ENCODE measurements around the gene CDC42BPG. TPM values are rescaled to one million over a fixed set of nuclear protein-coding genes. Genes with fewer than 3 reads are reported as not detected.

CDC42BPG gene
- total RNA-seq, 3 donors from 2014 or later = 0.13 to 0.33 (median 0.18) TPM

DNA sequence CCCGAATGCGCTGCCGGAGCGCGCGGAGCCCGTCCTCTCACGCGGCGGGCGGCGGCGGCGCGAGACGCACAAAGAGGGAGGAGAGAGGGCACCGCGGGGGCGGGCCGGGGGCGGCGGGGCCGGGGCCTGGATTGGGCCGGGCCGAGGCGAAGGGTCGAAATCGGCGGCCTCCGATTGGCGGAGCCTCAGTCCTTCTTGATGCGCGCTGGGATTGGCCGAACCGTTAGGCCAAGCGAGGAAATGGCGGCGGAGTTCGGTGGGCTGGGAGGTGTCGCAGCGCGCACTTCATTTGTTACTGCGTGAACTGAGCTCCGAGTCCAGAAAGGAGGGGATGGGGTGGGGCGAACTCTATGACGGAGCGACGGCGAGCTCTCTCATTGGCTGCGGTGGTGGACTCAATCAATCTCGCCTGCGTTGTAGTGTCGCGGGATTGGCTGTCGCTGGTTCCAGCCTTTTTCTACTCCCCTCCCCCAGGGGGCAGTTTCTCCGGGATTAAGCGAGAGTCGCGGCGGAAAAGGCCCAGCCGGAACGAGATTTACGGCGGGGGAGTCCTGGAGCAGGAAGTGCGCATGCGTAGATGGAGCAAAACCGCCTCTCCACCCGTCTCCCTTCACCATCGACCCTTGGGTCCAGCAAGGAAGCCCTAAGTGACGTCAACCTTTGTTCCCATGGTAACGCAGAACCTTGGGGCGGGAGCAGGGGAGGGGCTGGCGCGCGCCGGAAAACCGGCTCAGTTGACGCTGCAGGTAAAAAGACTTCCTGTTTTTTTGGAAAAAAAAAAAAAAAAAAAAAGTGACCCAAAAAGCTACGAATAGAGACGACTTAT lies 65.8 kb downstream of the CDC42BPG start, which contains the start of gene SF1:
Gene SF1 (minus strand): TSS at position 70 of the 826 bp plus-strand sequence. CDS start 150 bp downstream, outside the sequence.
- DNase-seq = peak; percentile 98
- peak; percentile 86 to 89 for ATAC-seq
- Mint-ChIP-seq H3K4me1 (ENCODE audit: low read depth) (peaks cover 56% of the 10 kb centered on the region), H3K9me3 (no peaks in the 10 kb centered on the region), H3K27me3 (ENCODE audit: low read depth) (no peaks in the 10 kb centered on the region), H3K4me3 (peak within 1 kb of the TSS; percentile 96), H3K36me3 (ENCODE audit: insufficient read depth) (peaks cover 36% of the 10 kb centered on the region)

DNA sequence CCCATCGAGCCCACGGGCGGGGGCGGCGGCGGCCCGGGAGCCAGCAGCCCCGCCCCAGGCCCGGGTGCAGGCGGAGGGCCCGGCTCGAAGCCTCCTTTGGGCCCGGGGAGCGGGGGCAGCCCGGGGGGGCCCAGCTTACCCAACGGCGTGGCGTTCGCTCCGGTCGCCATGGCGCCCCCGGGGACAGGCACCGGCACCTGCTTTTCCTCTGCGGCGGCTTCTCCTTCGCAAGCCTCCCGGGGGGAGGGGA lies 66.3 kb downstream of the CDC42BPG start:
- peak overlapping the region; percentile 91 for H3K4me3 Mint-ChIP-seq
- H3K36me3 Mint-ChIP-seq (ENCODE audit: insufficient read depth) = peaks cover 42% of the 10 kb centered on the region
- H3K27me3 Mint-ChIP-seq (ENCODE audit: low read depth) = no peaks in the 10 kb centered on the region
- ATAC-seq (peak in 1 of 2 donors; percentile 9), DNase-seq (no peak)
- peaks cover 61% of the 10 kb centered on the region for H3K4me1 Mint-ChIP-seq (ENCODE audit: low read depth)
- H3K9me3 Mint-ChIP-seq = no peaks in the 10 kb centered on the region

DNA sequence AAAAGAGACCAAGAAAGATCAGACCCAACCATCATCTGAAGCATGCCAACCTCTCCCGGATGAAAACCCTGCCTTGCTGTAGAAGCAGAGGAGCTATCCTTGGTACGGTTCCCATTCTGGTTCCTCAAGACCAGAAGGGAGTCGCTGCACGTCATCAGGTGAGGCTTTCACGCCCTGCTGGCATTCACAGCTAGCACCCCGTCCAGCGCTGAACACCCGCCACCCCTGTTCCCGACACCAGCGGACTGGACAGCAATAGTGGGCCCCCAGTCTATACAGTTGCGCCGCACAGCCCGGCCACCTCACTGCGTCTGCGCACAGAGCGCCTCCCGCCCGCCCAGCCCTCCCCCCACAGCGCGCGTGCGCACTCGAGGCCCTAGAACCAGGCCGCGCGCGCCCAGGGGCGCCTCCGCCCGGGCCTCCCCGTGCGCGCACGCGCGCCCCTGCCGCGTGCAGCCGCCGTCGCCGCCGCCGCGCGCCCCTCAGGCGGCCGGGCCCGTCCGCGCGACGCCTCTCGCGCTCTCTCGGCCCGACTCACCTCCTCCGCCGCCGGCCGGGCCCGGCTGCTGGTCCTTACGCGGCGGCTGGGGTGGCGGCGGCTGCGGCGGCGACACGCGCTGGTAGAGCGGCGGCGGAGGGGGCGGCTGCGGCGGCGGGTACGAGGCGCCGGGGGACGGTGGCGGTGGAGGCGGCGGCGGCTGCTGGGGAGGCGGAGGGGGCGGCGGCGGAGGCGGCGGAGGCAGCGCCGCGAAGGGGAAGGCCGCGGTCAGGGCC lies 66.8 kb downstream of the CDC42BPG start:
- no peaks in the 10 kb centered on the region for H3K27me3 Mint-ChIP-seq (ENCODE audit: low read depth)
- H3K36me3 Mint-ChIP-seq (ENCODE audit: insufficient read depth) = peaks cover 44% of the 10 kb centered on the region
- peak; percentile 5 to 16 for ATAC-seq
- peaks cover 66% of the 10 kb centered on the region for H3K4me1 Mint-ChIP-seq (ENCODE audit: low read depth)
- peak; percentile 79 for DNase-seq
- peak overlapping the region; percentile 96 for H3K4me3 Mint-ChIP-seq
- H3K9me3 Mint-ChIP-seq = no peaks in the 10 kb centered on the region

DNA sequence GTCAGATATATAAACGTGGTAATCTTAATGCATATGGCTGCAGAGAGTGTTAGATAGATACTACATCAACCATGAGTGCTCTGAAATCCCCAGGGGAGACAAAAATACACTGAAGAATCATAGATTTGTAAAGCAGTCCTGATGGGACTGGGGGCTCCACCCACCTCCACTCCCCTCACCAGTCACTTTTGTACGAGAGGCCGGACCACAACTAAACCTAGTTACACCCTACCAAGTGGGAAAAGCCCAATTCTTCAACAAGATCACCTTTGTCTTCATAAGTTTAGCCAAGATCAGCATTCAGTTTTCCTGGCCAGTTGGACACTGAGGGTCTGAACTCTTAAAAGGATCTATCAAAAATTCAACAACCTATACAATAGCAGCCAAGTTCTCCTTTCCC lies 67.6 kb downstream of the CDC42BPG start:
- DNase-seq (no peak), ATAC-seq (no peak)
- Mint-ChIP-seq H3K4me3 (peak overlapping the region; percentile 96), H3K27me3 (ENCODE audit: low read depth) (no peaks in the 10 kb centered on the region), H3K36me3 (ENCODE audit: insufficient read depth) (peaks cover 50% of the 10 kb centered on the region), H3K9me3 (no peaks in the 10 kb centered on the region), H3K4me1 (ENCODE audit: low read depth) (peaks cover 71% of the 10 kb centered on the region)

DNA sequence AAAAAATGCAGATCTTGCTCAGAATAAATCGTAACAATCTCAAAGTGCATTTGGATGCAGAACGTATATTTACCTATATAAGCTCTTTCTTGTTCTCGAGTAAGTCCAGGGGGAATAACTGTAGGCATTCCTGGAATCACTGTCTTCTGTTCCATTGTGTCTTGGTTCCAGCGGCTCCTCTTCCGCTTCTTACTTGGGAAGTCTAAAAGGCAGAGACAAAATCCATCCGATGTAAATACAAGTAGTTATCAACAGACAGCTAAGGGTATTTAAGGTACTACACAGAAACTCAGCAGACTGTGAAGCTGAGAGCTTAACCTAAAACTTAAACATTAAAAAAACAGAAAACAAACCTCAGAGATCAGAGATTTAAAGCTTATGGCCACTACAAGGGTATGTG lies 68.0 kb downstream of the CDC42BPG start:
- H3K4me3 Mint-ChIP-seq = peak overlapping the region; percentile 96
- no peaks in the 10 kb centered on the region for H3K27me3 Mint-ChIP-seq (ENCODE audit: low read depth)
- H3K4me1 Mint-ChIP-seq (ENCODE audit: low read depth) = peaks cover 75% of the 10 kb centered on the region
- no peak for ATAC-seq
- H3K9me3 Mint-ChIP-seq = no peaks in the 10 kb centered on the region
- DNase-seq = no peak
- peaks cover 53% of the 10 kb centered on the region for H3K36me3 Mint-ChIP-seq (ENCODE audit: insufficient read depth)

DNA sequence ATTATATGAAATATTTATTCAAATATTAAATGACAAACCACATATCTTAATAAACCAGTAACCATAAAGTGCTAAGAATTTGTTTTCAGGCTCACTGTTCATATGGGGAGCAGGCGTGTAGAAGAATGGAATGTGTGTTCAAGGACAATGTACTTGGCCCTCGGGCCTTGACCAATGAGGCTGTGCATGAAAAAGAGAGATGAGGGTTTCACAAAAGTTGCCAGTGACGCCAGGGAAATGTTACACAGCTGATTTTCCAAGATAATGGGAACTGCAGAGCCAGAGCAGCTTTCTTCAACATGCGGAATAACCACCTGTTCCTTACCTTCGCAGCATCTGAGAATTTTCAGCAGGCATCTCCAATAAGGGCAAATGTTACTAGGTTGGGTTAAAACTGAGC lies 70.3 kb downstream of the CDC42BPG start:
- Mint-ChIP-seq H3K27me3 (ENCODE audit: low read depth) (no peaks in the 10 kb centered on the region), H3K4me1 (ENCODE audit: low read depth) (peaks cover 72% of the 10 kb centered on the region), H3K4me3 (peak overlapping the region; percentile 96), H3K36me3 (ENCODE audit: insufficient read depth) (peaks cover 73% of the 10 kb centered on the region), H3K9me3 (no peaks in the 10 kb centered on the region)
- ATAC-seq = no peak
- no peak for DNase-seq

Other genes with a start within 250 kb of the CDC42BPG start
- 1 to 10 TPM in 1 of 3 donors, under 1 TPM in 2; 0.16 to 1.0 (median 0.71) TPM for gene NRXN2, start 121.5 kb downstream of the CDC42BPG start, total RNA-seq
- 1 to 10 TPM; 2.6 to 3.7 (median 2.9) TPM for gene RASGRP2, start 100.5 kb downstream of the CDC42BPG start, total RNA-seq
- gene PYGM, start 84.7 kb downstream of the CDC42BPG start, total RNA-seq = 1 to 10 TPM; 1.7 to 2.7 (median 2.1) TPM
- gene SF1, start 66.1 kb downstream of the CDC42BPG start, total RNA-seq = 100 to 1,000 TPM; 549 to 586 (median 553) TPM
- 10 to 100 TPM; 42.2 to 51.5 (median 43.7) TPM for gene MAP4K2, start 41.4 kb downstream of the CDC42BPG start, total RNA-seq
- 10 to 100 TPM; 50.7 to 61.2 (median 53.6) TPM for gene MEN1, start 34.1 kb downstream of the CDC42BPG start, total RNA-seq
- gene EHD1, start 34.0 kb upstream of the CDC42BPG start, total RNA-seq = 100 to 1,000 TPM in 2 of 3 donors, 10 to 100 TPM in 1; 86.3 to 121 (median 108) TPM
- gene ATG2A, start 72.6 kb upstream of the CDC42BPG start, total RNA-seq = 10 to 100 TPM; 20.6 to 24.1 (median 21.7) TPM
- 1 to 10 TPM; 6.9 to 8.2 (median 7.9) TPM for gene PPP2R5B, start 80.0 kb upstream of the CDC42BPG start, total RNA-seq
- not detected for gene GPHA2, start 91.2 kb upstream of the CDC42BPG start, total RNA-seq
- gene MAJIN, start 127.5 kb upstream of the CDC42BPG start, total RNA-seq = not detected
- under 1 TPM in 1 of 3 donors, not detected in 2; 0.33 TPM for gene BATF2, start 152.3 kb upstream of the CDC42BPG start, total RNA-seq
- gene ARL2, start 169.5 kb upstream of the CDC42BPG start, total RNA-seq = 100 to 1,000 TPM in 2 of 3 donors, 10 to 100 TPM in 1; 84.9 to 104 (median 104) TPM
- gene SNX15, start 182.8 kb upstream of the CDC42BPG start, total RNA-seq = 10 to 100 TPM; 11.5 to 13.5 (median 12.5) TPM
- gene SAC3D1, start 196.6 kb upstream of the CDC42BPG start, total RNA-seq = 10 to 100 TPM; 12.5 to 19.1 (median 15.2) TPM
- 1 to 10 TPM; 5.4 to 8.2 (median 7.7) TPM for gene NAALADL1, start 213.9 kb upstream of the CDC42BPG start, total RNA-seq
- gene CDCA5, start 239.4 kb upstream of the CDC42BPG start, total RNA-seq = 10 to 100 TPM; 26.4 to 37.1 (median 35.1) TPM
- gene ZFPL1, start 239.6 kb upstream of the CDC42BPG start, total RNA-seq = 10 to 100 TPM; 36.5 to 37.1 (median 36.6) TPM

All from activated T-cell treated with anti-CD3 and anti-CD28 coated beads, Interleukin-2, amount 50 U/mL, for 4 hours (primary cell).